C1 segment of cervical spinal cord (tissue), 14 donors: ENCODE data around the gene CDH24.

Experiments
- DNase-seq, 14 donors: peaks; one replicate each; lab custom pipeline; 2025; lab: John Stamatoyannopoulos, UW

Gene CDH24

GRCh38 chr14:23056956-23057756 is at the start of gene CDH24:
TSS of gene CDH24 (minus strand) at chr14:23057520. CDS start at chr14:23055733, 1,787 bp downstream.
- no peak for DNase-seq

GRCh38 chr14:23106747-23107045 is 49.4 kb upstream of the CDH24 start:
- DNase-seq = no peak

GRCh38 chr14:23105348-23105824 is 48.1 kb upstream of the CDH24 start:
- no peak for DNase-seq

GRCh38 chr14:23104591-23105347 is 47.4 kb upstream of the CDH24 start, which contains the start of gene CIROP:
TSS of gene CIROP (minus strand) at chr14:23104989. CDS start at chr14:23104920, 69 bp downstream.
- peak in 1 of 14 donors; percentile 12 for DNase-seq

DNA sequence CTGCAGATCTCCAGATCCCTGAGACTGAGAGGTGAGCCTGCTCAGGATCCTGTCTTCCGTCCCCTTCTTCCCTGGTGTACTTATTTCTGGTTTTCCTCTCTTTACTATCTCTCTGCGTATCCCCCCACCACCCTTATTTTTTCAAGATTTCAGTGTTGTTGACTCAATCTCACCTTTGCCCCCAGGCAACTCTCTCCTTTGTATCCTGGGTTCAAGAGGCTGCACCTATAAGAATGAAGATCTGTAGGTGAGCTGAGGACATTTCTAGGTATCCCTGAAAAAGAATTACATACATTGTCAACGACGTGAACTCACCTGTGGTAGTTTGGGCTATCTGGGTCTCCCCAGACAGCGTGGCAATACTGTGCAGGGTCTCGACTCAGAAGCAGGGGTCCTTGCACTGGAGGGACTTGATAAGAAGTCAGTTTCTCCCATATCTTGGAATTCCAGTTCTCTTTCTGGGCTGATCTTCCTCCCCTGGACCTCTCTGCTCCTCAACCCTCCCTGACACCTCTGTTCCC is 46.8 kb upstream of the CDH24 start:
- DNase-seq = no peak

DNA sequence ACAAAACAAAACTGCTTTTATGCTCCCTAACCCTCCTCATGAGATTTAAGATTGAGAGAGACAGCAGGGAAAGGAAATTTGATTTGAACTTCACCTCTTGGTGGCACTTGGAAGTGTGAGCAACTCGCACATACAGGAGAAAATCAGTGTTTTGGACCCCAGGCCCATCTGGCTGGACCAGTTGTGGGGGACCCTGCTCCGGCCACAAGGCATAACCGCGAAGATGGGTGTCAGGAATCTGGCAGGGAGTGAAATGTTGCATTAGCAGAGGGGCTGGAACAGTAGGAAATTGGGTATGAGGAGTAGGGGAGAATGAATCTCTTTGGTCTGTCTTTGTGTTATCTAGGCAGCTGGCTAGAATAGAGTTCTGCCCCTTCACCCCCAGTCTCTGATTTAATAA is 46.3 kb upstream of the CDH24 start:
- DNase-seq = no peak

- DNase-seq = peak in 2 of 14 donors; percentile 10 to 13
Observed at GRCh38 chr14:23102801-23103200, 45.5 kb upstream of the CDH24 start.

DNA sequence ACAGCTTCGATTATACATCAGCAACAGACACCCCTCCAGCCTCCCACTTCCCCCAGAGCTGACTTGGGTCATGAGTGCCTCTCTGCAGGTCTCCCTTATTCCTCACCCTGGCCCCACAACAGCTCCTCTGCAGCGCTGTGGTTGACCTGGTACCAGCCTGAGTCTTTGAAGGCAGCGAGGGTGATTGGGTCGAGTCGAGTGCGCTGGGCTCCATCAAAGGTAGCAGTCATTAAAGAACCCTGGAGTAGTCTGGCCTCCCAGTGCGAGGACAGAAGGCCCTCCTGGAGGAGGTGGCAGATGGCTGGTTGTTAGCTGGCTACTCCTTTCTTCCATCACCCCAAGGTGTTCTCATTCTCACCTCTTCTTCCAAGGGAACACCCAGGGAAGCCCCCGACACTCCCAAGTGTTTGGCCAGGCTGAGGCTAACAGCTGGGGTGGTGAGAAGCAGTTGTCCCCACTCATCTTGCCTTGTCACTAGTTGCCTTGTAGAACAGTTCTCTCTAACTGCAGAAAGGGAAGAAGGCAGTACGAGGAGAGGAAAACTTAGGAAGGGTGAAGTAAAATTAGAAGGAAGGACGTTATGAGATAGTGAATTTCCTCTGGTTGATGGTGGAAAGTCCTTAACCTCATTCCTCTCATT is 44.8 kb upstream of the CDH24 start:
- no peak for DNase-seq

DNA sequence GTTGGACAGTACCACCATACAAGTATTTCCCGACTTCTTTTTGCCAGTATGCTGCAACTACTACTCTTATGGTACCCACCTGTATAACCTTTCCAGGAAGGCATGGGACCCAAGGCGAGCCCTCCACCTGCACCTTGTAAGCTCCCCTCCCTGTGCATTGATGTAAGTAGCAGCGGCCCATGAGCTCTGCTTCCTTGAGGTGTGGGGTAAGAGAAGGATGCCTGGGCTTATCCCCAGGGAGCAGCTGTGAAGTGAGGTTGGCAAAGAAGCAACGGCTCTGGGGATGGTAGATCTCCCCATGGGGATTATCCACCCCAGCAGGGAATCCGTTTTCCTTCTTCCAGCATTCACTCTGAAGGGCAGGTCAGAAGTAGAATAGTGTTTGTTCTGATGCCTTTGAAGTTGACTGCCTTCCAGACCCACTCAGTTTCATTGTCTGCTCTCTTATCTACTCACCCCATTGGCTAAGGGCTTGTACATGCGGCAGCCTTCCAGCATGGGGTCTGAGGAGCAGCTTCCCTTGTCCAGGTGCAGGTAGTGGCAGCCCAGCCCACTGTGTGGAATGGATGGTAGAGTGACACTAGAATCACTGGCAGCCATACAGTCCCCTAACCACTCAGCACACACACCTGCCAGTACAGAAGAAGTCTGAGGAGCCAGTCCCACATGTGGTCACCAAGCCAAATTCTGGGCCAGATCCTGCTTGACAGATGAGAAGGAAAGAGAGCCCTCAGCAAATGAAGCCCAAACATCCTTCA is 44.1 kb upstream of the CDH24 start:
- no peak for DNase-seq

DNA sequence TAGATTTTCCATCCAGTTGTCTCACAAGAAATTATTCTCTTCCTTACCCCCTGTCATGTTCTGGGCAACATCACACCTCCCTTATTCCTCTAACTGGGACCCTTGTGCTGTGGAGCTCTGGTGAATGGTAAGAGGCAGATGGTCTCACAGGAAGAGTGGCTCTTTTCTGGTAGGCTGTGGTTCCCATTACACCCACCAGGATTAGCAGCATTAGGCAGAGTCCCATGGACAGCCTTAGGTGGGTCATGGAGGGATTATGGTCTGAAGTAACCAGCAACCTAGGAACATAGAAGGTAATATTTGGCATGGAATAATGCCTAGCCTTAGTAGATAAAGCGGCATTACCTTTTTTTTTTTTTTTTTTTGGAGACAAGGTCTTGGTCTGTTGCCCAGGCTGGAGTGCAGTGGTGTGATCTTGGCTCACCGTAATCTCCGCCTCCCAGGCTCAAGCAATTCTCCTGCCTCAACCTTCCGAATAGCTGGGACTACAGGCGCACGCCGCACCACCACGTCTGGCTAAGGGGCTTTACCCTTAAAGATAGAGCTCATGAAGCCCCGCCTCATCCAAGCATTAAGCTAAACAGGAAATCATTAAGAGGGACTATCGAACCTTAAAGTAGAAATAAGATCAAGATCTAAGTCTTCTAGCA is 42.0 kb upstream of the CDH24 start:
- no peak for DNase-seq

- DNase-seq = no peak
Observed at GRCh38 chr14:23097786-23098185, 40.5 kb upstream of the CDH24 start.

- DNase-seq = no peak
Observed at GRCh38 chr14:23095196-23096108, 38.1 kb upstream of the CDH24 start, which contains the start of gene C14orf119. TSS of gene C14orf119 (plus strand) at chr14:23095505. CDS start at chr14:23097659, 2,154 bp downstream.

DNA sequence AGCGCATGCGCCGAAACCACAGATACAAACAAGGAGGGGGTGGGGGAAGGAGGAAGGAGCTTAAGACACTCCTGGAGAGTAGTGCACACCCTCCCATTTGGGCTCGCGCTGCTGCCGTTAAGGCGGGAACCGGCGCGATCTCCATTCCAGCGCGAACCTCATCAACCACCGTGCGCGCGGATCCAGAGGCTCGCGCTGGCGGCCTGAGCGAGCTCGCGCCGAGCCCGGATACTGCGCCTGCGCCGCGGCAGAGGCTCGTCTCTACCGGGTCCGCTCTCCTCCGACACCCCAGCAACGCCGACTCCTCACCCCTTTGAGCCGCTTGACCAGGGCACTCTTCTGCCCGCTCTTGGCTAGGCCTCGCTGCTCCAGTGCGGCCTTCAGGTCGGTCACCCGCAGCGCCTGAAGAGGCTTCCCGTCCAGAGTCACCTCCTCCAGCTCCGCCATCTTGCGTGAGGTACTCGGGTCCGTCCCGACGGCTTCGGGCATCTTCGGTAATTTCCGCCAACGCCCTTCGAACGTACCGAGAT is 37.4 kb upstream of the CDH24 start, which contains the start of gene ACIN1:
Gene ACIN1, minus strand, starts transcription at position 471 of the 530 bp plus-strand sequence. Its CDS starts 24 bp downstream, at position 447.
- no peak for DNase-seq

DNA sequence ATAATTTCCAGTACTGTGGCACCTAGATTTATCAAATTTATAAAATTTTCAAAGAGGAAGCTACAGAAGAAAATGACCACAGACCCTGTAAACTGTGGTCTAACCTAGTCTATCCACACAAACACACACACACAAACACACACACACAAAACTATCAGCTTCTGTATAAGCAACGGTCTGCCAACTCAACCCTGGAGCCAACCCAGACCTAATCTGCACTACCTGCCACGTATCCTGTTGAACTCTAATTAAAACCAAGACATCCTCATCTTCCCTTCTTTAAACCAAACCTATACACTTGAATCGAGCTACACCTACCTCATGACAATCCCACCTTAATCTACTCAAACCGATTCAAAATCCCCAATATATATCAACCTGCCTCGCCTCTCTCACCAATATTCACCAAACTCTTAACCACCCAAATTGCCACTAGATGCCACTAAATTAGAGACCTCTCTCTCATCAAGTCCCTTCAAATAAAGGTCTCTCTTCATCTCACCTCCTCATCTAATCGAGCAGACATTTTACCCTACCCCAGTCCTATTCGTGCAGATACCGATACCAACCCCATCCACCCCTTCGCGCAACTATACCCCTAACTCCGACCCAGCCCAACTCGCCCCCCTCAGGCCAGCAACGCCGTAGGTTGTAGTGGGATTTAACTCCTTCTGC is 36.8 kb upstream of the CDH24 start:
- no peak for DNase-seq

DNA sequence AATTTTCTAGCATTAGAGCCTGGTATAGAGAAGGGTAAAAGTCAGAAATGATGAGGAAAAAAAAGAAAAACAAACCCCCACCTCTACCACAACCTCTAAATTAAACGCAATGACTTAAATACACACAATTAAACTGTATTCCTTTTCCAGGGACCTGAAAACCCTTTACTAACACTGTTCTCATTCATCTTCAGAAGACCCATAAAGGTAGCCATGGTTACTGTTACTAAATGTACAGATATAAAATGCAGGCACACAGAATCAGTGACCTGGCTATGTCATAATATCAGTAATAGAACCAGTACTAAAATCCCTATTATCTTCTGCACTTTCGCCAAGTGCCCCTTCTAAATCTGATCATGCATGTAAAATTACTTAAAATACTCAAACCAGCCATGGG is 36.2 kb upstream of the CDH24 start:
- no peak for DNase-seq

GRCh38 chr14:23093104-23093503 is 35.8 kb upstream of the CDH24 start:
- DNase-seq = no peak

DNA sequence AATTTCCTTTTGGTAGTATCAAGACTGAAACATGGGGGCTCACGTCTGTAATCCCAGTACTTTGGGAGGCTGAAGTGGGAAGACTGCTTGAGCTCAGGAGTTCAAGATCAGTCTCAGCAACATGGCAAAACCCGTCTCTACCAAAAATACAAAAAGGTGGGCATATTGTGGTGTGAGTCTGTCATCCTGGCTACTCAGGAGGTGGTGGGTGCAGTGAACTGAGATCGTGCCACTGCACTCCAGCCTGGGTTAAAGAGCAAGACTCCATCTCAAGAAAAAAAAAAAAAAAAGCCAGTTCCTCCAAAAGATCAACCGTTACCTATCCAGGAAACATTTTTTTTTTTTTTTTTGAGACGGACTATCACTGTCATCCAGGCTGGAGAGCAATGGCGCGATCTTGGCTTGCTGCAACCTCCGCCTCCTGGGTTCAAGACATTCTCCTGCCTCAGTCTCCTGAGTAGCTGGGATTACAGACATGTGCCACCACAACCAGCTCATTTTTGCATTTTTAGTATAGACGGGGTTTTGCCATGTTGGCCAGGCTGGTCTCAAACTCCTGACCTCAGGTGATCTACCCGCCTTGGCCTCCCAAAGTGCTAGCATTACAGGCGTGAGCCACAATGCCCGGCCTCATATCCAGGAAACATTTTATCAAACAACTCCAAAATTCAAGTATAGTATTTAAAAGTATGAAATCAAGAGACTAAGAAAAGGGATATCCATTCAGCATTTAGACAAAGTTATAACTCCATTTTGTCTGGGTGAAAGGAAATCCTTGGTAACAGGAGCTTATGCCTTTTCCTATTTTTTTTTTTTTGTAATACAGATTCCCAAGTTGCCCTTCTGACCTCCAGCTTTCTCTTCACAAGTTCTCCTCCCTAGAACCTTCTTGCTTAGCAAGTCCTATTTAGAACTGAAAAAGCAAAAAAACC is 34.2 kb upstream of the CDH24 start:
- DNase-seq = no peak

- DNase-seq = no peak
Observed at GRCh38 chr14:23090254-23090636, 32.9 kb upstream of the CDH24 start.
